RWPE2 (cell line): ENCODE measurements around the gene PNLDC1.
"Not testable (repeated sequence)": the region's sequence is repeated elsewhere in the genome, so short reads cannot be mapped to it uniquely, and the experiment has no call there.

Experiments used
- ATAC-seq: fragments of 200-7000 bp; cut with Tn5 transposase; 3 replicates; pipeline ENCODE4 v1.9.1; 2021; ENCODE audit warnings: low read depth
- DNase-seq: peaks from one replicate; pipeline ENCODE4 v3.0.0-alpha.2; 2020; ENCODE audit warnings: low spot score
- H3K27ac ChIP-seq: fragments of 450-650 bp; 2 replicates; pipeline ENCODE4 v1.5.1; 2017; ENCODE audit warnings: mild to moderate bottlenecking; ENCODE audit not compliant: poor library complexity, severe bottlenecking
- H3K27me3 ChIP-seq: fragments of 250-450 bp; sonication (Bioruptor Pico); 2 replicates; pipeline ENCODE4 v1.5.1; 2021; ENCODE audit warnings: mild to moderate bottlenecking, moderate library complexity; ENCODE audit not compliant: insufficient read depth, poor library complexity, severe bottlenecking
- H3K36me3 ChIP-seq: fragments of 250-450 bp; sonication (Bioruptor Pico); 2 replicates; pipeline ENCODE4 v1.5.1; 2020; ENCODE audit warnings: low read depth, mild to moderate bottlenecking, moderate library complexity
- H3K4me1 ChIP-seq: fragments of 250-450 bp; sonication (Bioruptor Pico); 2 replicates; pipeline ENCODE4 v1.5.1; 2021; ENCODE audit warnings: mild to moderate bottlenecking, moderate library complexity; ENCODE audit not compliant: insufficient read depth, poor library complexity, severe bottlenecking
- H3K4me3 ChIP-seq: fragments of 250-450 bp; sonication (Bioruptor Pico); 2 replicates; pipeline ENCODE4 v1.5.1; 2021; ENCODE audit warnings: mild to moderate bottlenecking, moderate library complexity; ENCODE audit not compliant: severe bottlenecking
- H3K9me3 ChIP-seq: fragments of 250-450 bp; sonication (Bioruptor Pico); 2 replicates; pipeline ENCODE4 v1.5.1; 2021; ENCODE audit warnings: mild to moderate bottlenecking, moderate library complexity; ENCODE audit not compliant: severe bottlenecking
- TF ChIP-seq, protein P1 (sequence below): fragments of 450-650 bp; IDR thresholded peaks from one replicate; pipeline ENCODE4 v1.5.1; 2017; ENCODE audit warnings: mild to moderate bottlenecking, moderate library complexity; ENCODE audit not compliant: poor library complexity, severe bottlenecking

The PNLDC1 gene

GRCh38 chr6:159842035-159842434 is 42.0 kb downstream of the PNLDC1 start:
- no peaks in the 10 kb centered on the region for H3K4me1 ChIP-seq
- DNase-seq: no peak
- ATAC-seq: no peak

GRCh38 chr6:159844737-159845645 is 44.9 kb downstream of the PNLDC1 start:
- Histone ChIP-seq H3K4me1 (no peaks in the 10 kb centered on the region), H3K27me3 (no peaks in the 10 kb centered on the region), H3K36me3 (no peaks in the 10 kb centered on the region), H3K4me3 (no peak overlapping the region), H3K27ac (no peak overlapping the region), H3K9me3 (peaks cover 5% of the 10 kb centered on the region)
- TF ChIP-seq, protein P1, sequence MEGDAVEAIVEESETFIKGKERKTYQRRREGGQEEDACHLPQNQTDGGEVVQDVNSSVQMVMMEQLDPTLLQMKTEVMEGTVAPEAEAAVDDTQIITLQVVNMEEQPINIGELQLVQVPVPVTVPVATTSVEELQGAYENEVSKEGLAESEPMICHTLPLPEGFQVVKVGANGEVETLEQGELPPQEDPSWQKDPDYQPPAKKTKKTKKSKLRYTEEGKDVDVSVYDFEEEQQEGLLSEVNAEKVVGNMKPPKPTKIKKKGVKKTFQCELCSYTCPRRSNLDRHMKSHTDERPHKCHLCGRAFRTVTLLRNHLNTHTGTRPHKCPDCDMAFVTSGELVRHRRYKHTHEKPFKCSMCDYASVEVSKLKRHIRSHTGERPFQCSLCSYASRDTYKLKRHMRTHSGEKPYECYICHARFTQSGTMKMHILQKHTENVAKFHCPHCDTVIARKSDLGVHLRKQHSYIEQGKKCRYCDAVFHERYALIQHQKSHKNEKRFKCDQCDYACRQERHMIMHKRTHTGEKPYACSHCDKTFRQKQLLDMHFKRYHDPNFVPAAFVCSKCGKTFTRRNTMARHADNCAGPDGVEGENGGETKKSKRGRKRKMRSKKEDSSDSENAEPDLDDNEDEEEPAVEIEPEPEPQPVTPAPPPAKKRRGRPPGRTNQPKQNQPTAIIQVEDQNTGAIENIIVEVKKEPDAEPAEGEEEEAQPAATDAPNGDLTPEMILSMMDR: no peak
- DNase-seq (no peak), ATAC-seq (no peak)

More at GRCh38 chr6:159842035-159842434, 42.0 kb downstream of the PNLDC1 start:
- TF ChIP-seq, protein P1: peak; percentile 31
- H3K9me3 ChIP-seq: no peaks in the 10 kb centered on the region
- H3K36me3 ChIP-seq: no peaks in the 10 kb centered on the region
- H3K4me3 ChIP-seq: no peak overlapping the region
- no peaks in the 10 kb centered on the region for H3K27me3 ChIP-seq
- H3K27ac ChIP-seq: no peak overlapping the region

GRCh38 chr6:159848552-159848951 is 48.5 kb downstream of the PNLDC1 start:
- not testable (repeated sequence) for DNase-seq, H3K36me3 ChIP-seq, ATAC-seq, H3K9me3 ChIP-seq, H3K4me3 ChIP-seq, H3K27me3 ChIP-seq, H3K27ac ChIP-seq, H3K4me1 ChIP-seq

- not testable (repeated sequence) for H3K27me3 ChIP-seq, H3K9me3 ChIP-seq, H3K4me3 ChIP-seq, H3K36me3 ChIP-seq, DNase-seq, H3K4me1 ChIP-seq, ATAC-seq, H3K27ac ChIP-seq
These were observed 49.8 kb downstream of the PNLDC1 start for GRCh38 chr6:159849851-159850250.

GRCh38 chr6:159852877-159853276 is 52.8 kb downstream of the PNLDC1 start:
- Histone ChIP-seq H3K36me3 (no peaks in the 10 kb centered on the region), H3K9me3 (peaks cover 2% of the 10 kb centered on the region), H3K27me3 (no peaks in the 10 kb centered on the region), H3K4me3 (no peak overlapping the region), H3K27ac (no peak overlapping the region), H3K4me1 (no peaks in the 10 kb centered on the region)
- TF ChIP-seq, protein P1: peak; percentile 53
- DNase-seq: no peak
- ATAC-seq: peak; percentile 60; the same call in 2 of the 3 replicates

GRCh38 chr6:159853754-159854153 is 53.7 kb downstream of the PNLDC1 start:
- H3K4me3 ChIP-seq: no peak overlapping the region
- no peaks in the 10 kb centered on the region for H3K4me1 ChIP-seq
- H3K9me3 ChIP-seq: peaks cover under 1% of the 10 kb centered on the region
- TF ChIP-seq, protein P1: no peak
- no peak for ATAC-seq
- H3K27me3 ChIP-seq: no peaks in the 10 kb centered on the region
- DNase-seq: no peak
- no peak overlapping the region for H3K27ac ChIP-seq
- H3K36me3 ChIP-seq: no peaks in the 10 kb centered on the region
